Measurements from ENCODE around the gene ASGR1. TPM values are rescaled to one million over a fixed set of nuclear protein-coding genes. Genes with fewer than 3 reads are reported as not detected.
A peak's percentile ranks its signal among the peaks of the same experiment; 100 is the strongest.

The ASGR1 gene
- 1 to 10 TPM in 2 of 4 donors, under 1 TPM in 1, not detected in 1; 0.77 to 3.2 (median 1.8) TPM for total RNA-seq

GRCh38 chr17:7179317-7180254 lies at the start of gene ASGR1:
Gene ASGR1 (minus strand): TSS chr17:7179370. CDS start chr17:7178563, 807 bp downstream.
- Histone ChIP-seq H3K9me3 (no peaks in the 10 kb centered on the region), H3K4me1 (no peaks in the 10 kb centered on the region), H3K27me3 (no peaks in the 10 kb centered on the region), H3K27ac (no peak within 1 kb of the TSS), H3K36me3 (no peaks in the 10 kb centered on the region), H3K4me3 (no peak within 1 kb of the TSS)
- TF ChIP-seq POLR2A (IDR thresholded peaks at IDR 0.05) (no peak), CTCF (IDR thresholded peaks at IDR 0.05) (no peak)
- no peak for DNase-seq
- intact Hi-C loops (cut with DNase I; ENCODE audit: low total_unique reads) = no loop called here

- Histone ChIP-seq H3K4me3 (no peak overlapping the region), H3K36me3 (no peaks in the 10 kb centered on the region), H3K9me3 (no peaks in the 10 kb centered on the region), H3K27me3 (no peaks in the 10 kb centered on the region), H3K27ac (no peak overlapping the region), H3K4me1 (peaks cover 4% of the 10 kb centered on the region in 2 donors)
- DNase-seq = no peak
- no peak for TF ChIP-seq CTCF (IDR thresholded peaks at IDR 0.05)
- intact Hi-C loops (cut with DNase I; ENCODE audit: low total_unique reads) = no loop called here
Measured at GRCh38 chr17:7228920-7229319, 49.8 kb upstream of the ASGR1 start.

- Histone ChIP-seq H3K36me3 (no peaks in the 10 kb centered on the region), H3K27ac (no peak overlapping the region), H3K4me1 (peaks cover 0 to 3% of the 10 kb centered on the region in 2 donors), H3K27me3 (no peaks in the 10 kb centered on the region), H3K4me3 (no peak overlapping the region), H3K9me3 (no peaks in the 10 kb centered on the region)
- TF ChIP-seq POLR2A (IDR thresholded peaks at IDR 0.05) (no peak), CTCF (IDR thresholded peaks at IDR 0.05) (no peak)
- no peak for DNase-seq
- intact Hi-C loops (cut with DNase I; ENCODE audit: low total_unique reads) = no loop called here
Measured at GRCh38 chr17:7226721-7227710, 47.8 kb upstream of the ASGR1 start.

GRCh38 chr17:7225711-7226331 lies 46.7 kb upstream of the ASGR1 start:
- intact Hi-C loops (cut with DNase I; ENCODE audit: low total_unique reads) = no loop called here
- Histone ChIP-seq H3K4me1 (no peaks in the 10 kb centered on the region), H3K36me3 (no peaks in the 10 kb centered on the region), H3K9me3 (no peaks in the 10 kb centered on the region), H3K27ac (peak overlapping the region in 1 of 2 donors; percentile 2), H3K27me3 (no peaks in the 10 kb centered on the region), H3K4me3 (no peak overlapping the region)
- TF ChIP-seq POLR2A (IDR thresholded peaks at IDR 0.05) (no peak), CTCF (IDR thresholded peaks at IDR 0.05) (no peak)
- no peak for DNase-seq

Data from uterus (tissue), 4 donors.